GM21367 (cell line): Measurements from ENCODE around the gene CCDC9.

ENCODE experiments used
- ATAC-seq: cut with Tn5 transposase; IDR thresholded peaks from one replicate; pipeline ENCODE4 v1.9.1; 2021; ENCODE audit not compliant: unreplicated experiment

The CCDC9 gene

DNA sequence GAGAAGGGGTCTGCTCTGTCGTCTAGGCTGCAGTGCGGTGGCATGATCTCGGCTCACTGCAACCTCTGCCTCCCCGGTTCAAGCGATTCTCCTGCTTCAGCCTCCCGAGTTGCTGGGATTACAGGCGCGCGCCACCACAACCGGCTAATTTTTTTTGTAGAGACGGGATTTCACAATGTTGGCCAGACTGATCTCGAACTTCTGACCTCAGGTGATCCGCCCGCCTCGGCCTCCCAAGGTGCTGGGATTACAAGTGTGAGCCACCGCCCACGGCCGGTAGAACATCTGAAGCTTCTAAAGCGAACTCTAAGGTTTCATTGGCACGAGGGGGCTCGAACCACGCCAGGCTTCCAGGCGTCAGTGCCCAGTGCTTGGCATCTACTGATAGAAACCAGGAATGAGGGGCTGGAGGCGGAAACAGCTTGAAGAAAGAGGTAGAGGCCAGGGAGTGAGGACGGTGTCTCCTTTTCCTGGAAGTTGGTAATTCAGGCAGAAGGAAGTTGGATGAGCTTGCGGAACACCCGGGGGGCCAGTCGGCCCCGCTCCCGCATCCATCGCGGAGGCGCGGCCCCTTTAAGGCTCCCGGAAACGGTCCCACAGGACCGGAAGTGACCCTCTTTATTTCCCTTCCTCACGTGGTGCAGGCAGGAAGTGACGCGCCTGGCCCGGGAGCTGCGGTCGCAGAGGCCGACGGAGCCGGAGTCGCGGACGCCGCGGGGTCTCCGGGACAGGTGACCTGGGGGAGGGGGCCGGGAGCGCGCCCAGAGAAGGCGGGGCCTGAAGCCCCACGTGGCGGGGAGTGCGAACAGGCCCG, at the start of gene CCDC9:
Gene CCDC9 (plus strand): TSS at position 647 of the 814 bp plus-strand sequence. CDS start 1,876 bp downstream, outside the sequence.
- peak; percentile 40 for ATAC-seq

DNA sequence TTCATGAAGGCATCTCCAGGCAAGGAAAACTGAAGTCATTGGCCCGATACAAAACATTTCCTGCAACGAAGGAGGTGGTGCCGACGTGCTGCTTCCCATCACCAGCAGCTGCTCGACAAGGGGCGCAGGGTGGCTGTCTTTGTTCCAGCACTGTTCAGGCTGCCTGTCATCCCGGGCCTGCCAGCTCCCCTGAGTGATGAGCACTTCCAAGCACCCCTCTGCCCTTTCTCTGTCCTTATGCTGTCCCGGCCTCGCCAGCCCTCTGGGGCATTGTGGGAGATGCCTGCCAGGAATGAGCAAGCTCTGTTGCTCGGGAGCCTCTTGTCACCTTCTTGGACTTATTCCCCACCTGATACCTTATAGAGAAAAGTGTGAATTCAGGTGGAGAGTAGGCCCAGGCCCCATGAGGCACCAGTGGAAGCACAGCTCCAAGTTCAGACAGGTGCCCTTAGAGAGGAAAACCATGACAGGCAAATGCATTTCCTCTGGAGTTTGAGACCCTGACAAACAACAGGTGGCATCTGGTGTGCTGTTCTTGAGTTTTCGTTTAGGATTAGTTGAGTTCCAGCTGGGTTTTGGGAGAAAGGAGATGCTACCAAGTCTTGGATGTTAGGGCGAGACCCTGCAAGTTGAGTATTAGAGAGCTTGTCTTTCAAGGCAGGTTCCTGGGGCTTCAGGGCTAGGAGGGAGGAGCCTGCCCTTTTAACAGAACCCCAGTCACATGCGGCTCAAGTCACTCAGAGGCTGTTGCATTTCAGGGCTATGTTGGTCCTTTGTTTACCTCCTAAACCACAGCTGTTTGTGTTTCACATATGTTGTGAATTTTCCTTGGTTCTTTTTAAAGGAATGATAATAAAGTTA, 46.8 kb upstream of the CCDC9 start:
- ATAC-seq: no peak

DNA sequence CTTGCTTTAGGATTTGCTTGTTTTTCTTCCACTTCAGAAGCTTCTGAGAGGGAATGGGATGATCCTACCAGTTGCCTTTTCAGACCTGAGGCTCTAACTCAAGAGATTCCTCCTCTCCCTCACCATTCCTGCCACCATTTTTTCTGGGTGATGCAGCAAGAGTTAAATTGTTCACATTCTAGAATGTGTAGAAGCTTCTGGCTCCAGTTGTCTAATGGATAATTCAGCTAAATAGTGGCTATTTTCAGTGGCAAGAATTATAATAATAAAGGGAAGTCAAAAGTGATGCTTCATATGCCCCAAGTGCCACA, 46.2 kb upstream of the CCDC9 start:
- no peak for ATAC-seq

DNA sequence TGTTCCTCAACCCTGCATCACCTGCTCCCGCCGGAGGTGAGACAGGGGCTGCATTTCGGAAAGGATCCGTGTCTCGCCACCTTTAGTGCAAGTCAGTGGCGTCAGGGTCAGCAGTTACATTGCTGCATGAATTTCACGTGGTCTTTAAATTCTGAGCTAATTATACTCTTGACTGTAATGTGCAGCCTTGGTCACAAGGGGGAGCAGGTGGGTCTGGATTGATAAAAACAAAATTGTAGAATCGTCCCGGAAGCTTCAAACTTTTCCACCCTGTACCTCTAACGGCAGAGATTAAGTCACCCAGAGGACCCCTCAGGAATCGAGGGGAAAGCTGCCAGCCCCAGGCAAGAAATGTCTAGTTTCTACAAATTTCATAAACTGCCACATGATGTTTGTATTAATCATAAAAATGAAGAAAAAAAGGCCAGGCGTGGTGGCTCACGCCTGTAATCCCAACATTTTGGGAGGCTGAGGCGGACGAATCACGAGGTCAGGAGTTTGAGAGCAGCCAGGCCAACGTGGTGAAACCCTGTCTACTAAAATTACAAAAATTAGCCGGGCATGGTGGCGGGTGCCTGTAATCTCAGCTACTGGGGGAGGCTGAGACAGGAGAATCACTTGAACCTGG, 45.5 kb upstream of the CCDC9 start:
- no peak for ATAC-seq

DNA sequence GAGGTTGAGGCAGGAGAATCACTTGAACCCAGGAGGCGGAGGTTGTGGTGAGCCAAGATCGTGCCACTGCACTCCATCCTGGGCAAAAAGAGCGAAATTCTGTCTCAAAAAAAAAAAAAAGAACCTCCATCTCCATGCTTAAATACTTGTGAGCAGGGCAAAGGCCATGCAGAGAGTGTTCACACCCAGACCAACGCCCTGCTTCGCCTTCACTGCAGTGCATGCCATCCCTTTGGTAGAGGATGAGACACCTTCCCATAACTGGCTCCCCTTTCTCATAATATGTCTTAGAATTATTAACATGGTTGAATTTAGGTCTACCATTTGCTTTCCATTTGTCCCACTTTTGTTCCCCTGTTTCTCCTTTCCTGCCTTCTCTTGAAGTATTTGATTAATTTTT, 40.7 kb upstream of the CCDC9 start:
- ATAC-seq: no peak

DNA sequence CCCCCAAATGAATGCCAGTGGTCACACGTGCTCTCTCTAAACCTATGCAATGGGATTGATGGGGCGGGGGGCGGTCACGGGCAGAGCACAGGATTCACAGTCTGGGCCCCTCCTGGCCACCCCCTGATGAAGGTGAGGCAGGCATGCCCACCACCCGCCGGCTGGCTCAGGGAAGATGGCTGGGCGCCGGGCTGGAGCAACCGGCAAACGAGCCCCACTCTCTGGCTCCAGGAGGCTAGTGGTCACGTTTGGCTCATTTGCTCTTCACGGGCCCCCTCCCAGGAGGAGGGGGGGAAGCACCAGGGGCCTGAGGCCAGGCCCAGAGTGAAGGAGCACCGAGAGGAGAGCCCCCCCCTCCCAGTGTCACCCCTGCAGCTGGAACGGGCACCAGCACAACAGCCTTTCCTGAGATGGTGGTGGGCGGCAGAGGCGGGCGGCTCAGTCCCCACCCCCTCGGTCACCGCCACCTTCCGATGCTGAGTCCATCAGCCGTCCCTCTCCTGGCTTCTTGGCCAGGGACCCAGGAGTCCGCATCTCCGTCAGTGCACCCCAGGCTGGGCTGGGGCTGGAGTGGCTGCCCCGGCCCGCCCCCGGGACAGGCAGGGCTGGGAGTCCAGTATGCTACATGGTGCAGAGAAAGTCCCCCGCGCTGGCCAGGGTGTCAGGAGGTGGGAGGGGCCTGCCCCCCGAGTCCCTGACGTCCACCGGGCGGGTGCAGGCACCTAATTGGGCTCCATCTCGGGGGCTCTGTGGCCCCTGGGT, 35.1 kb upstream of the CCDC9 start:
- ATAC-seq: no peak

DNA sequence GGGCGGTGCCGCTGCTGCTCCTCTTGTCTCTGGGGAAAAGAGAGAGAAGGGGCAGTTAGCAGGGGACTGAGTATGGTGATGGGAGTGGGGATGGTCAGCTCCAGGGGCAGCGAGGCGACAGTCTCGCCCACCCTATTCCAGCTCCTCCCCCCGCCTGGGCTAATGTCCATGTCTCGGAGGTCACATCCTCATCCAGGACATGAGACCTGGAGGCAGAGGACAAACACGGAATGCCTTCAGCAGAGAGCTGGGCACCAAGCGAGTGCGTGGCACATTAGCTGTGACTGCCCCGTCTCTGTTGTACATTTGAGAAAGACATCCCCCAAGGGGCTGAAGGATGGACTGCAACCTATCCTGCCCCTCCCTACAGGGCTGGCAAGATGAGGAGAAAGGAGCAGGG, 34.4 kb upstream of the CCDC9 start:
- ATAC-seq: no peak

DNA sequence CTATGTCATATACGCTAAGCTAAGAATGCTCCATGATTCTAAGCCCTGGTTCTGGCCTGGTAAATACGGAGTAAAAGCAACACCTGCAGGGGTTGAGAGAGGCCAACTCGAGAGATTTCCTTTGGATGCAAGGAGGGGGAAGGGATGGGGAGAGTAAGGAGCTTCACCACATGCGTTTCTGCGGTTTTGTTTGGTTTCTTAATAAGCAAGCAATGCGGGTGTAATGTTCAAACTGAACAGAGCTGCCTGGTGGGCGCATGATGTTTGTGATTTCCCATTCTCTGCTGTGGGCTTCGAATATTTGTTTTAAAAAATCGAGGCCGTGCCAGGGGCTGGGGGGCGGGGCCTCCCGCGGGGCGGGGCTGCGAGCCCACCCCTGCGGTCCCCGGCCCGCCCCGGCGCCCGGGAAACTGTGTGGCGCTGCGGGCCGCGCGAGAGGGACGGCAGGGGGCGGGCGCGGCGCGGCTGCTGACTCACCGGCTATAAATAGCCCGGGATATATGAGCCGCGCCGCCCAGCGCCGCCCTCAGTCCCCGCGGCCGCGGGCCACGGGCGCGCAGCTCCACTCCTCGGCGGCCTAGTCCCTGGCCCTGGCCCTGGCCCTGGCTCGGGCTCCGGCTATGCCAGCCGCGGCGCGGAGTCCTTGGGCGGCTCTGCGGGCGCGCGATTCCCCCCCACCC, 30.4 kb upstream of the CCDC9 start:
- ATAC-seq: peak; percentile 34

DNA sequence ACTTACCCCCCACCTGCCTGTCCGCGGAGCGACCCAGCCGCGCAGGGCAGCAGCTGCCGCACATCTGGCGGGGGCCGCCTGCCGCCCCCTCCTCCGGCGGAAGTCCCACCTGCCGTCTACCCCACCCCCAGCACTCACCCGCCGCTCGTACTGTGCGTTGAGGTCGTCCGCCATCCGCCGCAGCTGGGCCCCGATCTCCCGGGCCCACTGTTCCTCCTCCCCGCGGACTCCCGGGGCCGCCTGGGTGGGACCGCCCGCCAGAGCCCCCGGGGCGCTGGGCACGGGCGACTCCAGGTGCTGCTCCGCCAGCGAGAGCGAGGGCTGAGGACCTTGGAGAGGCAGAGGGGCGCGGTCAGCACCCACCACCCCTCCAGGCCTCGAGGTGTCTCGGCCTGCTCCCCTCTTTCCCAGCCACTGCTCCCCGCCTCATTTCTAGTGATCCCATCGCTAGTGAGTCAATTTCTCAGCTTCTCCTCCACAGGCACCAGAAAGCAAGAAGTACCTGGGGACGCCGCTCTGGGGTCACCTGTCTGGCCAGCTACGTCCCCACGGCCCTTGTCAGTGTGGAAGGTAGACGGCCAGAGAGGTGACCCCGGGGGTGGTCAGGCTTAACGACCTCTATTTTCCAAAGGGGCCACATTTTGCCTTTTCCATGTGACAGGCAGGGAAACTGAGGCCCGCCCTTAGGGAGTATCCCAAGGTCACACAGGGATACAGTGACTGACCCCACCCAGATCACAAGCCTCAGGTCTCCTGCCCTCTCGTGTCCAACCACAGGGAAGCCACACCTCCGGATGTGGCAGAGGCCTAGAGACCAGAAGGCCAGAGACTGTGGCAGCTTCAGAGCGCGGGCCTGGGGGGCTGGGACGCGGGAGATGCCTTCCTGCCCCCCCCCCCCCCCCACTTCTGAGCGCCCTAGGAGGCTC, 29.6 kb upstream of the CCDC9 start:
- peak; percentile 10 for ATAC-seq

DNA sequence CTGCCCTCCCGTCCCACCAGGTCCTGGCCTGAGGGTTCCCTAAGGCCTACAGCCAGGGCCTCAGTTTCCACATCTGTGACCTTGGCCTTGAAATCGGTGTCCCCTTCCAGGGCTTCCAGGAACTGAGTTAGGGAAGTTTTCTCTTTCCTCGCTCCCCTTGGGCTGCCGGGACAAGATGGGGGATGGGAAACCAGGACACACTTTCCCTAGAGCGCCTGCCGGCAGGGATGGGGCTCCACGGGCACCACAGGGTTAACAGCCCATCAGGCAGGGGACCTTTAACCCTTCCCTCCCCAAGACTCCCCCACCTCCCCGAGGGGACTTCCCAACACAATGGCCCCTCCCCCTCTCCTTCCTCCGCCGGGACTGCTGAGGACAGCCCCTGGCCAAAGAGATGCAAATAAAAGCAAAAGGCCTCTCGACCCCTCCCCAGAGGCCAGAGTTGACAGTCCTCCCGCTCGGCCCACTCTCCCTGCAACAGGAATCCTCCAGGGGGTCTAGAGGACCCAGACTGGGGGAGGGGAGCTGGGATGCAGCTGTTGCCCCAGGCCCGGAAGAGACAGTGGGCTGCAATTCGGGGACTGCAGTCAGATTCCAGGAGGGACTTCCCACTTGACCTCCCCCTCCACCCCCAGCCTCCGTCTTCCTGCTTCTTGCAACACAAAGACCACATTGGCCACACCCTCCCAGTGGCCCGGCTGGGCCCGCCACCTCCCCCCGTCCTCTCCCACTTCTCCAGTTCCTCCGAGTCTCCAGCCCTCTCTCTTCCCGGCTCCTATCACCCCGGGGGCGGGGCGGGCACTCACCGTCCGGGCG, 28.8 kb upstream of the CCDC9 start:
- ATAC-seq: no peak

DNA sequence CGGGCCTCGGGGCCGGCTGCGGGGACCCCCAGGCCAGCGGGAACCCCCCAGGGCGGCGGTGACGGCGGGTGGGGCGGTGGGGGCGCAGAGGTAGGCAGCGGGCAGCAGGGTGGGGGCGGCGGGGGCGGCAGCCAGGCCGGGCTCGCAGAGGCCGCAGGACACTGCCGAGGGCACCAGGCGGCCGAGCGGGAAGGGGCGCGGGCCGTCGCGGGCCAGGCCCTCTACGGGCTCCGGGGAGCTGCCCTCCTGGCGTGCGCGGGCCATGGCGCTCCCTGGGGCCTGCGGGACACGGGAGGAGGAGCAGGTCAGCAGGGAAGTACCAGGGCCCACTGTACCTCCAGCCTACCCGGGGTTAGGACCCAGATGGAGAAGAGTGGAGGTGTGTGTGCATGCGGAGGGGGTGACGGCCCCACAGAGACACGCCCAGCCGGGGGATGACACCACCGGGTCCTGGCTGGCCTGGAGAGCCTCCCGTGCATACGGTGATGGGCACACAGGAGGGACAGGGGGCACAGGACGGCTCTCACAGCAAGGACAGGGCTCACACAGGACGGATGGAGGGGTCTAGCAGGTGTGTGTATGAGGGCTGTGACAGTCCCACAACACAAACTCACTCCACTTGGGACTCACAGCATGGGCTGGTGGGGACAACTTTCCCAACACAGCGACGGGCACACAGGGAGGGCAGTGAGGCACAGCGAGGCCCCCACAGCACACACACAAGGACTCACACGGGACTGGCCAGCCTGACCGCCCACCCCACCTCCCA, 28.0 kb upstream of the CCDC9 start:
- ATAC-seq: no peak

DNA sequence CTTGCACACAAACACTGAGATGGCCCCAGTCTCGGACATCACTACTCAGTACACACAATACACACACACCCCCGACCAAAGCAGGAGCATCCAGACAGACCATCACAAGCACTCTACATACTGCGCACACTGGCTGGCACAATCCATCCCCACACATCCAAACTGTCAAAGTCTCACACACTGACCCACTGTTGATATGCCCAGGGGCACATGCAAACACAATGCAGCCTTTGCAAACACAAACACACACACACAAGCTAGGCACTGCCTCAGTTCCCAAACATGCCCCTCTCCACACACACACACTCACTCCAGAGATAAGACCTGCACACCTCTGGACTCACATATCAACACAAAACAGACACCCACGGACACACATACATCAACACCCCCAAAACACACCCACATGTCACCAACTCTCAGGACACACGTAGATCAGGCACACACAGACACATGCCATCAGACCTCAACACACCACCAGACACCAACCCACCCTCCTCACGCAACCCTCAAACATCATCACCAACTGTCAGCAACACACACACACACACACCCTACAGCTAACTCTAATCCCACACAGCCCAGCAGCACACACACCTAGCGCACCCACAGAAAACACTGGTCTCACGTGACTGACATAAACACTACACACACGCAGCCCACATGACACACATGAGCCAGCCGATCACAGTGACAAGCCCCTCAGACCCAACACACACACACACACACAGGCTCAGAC, 27.2 kb upstream of the CCDC9 start:
- no peak for ATAC-seq

DNA sequence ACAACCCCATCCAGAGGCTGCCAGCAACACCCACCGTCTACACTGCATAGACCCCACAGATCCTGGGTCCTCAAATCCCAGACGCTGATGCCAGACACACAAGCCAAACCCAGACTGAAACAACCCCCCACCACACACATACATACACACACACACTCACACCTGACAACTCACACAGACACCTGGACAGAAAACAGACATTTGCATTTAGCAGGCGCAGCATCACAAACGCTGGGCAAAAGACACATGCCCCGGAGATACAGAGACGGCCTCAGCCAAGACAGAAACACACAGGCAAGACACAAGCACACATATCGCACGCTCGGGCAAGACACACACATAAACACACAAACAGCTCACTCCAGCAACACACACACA, 26.7 kb upstream of the CCDC9 start:
- ATAC-seq: no peak

DNA sequence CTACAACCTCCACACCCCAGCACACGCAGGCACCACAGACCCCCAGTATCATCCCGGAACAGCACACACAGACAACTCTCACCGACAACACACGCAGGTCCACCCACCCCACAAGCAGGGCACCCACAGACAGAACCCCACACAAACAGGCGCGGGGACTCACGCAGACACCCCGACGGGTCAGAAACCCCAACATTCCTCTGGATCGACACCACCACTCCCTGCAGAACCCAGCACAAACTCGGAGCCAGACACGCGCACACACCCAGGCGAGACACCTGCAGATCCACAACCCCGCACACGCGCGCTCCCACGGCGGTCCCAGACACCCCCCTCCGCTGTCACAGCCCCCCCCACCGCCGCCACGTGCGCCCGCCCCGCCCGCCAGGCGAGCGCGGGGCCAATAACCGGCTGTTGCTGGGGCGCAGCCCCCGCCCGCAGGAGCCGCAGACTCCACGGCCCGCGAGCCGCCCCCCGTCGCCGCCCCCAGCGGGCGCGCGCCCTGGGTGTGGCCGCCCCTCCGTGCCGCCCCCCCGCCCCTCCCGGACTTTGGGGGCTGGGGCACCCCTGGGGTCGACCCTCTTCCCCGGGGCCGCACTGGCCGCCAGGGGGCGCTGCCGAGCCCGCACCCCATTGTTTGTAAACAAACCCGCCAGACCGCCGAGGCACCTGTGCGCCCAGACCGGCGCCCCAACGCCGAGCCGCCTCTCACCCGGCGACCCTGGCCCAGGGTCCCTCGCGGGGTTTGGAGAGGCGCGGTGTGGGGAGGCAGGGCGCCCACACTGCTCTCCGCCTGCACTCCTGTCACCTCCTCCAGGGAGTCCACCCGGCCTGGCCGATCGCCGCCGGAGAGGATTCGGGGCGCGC, 26.0 kb upstream of the CCDC9 start:
- no peak for ATAC-seq

DNA sequence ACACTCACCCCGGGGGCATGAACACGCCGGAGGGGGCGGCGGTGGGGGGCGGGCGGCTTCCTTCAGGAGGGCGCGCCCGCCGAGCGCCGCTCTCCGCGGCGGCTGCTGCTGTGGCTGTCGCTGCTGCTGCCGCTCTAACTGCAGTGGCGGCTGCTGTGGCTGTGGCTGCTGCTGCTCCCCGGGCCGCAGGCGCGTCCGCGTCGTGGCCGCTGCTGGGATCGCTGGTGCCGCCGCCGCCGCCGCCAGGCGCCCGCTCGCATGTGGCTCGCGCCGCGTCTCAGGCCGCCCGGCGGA, 25.5 kb upstream of the CCDC9 start, which contains the start of gene BBC3:
Gene BBC3 (minus strand): TSS at position 279 of the 294 bp plus-strand sequence. CDS start 2,768 bp downstream, outside the sequence.
- no peak for ATAC-seq
